ENCODE data around the gene SMARCD2. TPM values are rescaled to one million over a fixed set of nuclear protein-coding genes. Genes with fewer than 3 reads are reported as not detected.
A peak's percentile ranks its signal among the peaks of the same experiment; 100 is the strongest.

The SMARCD2 gene
- total RNA-seq, 1 donor from 2014 or later = 34.6 TPM

GRCh38 chr17:63837480-63837879 is 5.0 kb downstream of the SMARCD2 start:
- TF ChIP-seq, protein P1, sequence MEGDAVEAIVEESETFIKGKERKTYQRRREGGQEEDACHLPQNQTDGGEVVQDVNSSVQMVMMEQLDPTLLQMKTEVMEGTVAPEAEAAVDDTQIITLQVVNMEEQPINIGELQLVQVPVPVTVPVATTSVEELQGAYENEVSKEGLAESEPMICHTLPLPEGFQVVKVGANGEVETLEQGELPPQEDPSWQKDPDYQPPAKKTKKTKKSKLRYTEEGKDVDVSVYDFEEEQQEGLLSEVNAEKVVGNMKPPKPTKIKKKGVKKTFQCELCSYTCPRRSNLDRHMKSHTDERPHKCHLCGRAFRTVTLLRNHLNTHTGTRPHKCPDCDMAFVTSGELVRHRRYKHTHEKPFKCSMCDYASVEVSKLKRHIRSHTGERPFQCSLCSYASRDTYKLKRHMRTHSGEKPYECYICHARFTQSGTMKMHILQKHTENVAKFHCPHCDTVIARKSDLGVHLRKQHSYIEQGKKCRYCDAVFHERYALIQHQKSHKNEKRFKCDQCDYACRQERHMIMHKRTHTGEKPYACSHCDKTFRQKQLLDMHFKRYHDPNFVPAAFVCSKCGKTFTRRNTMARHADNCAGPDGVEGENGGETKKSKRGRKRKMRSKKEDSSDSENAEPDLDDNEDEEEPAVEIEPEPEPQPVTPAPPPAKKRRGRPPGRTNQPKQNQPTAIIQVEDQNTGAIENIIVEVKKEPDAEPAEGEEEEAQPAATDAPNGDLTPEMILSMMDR (IDR thresholded peaks at IDR 0.05) = no peak
- Mint-ChIP-seq H3K36me3 (ENCODE audit: low read depth) (peaks cover 7% of the 10 kb centered on the region), H3K27ac (ENCODE audit: unreplicated experiment) (no peak overlapping the region), H3K4me1 (ENCODE audit: low read depth) (peaks cover 25% of the 10 kb centered on the region), H3K9me3 (ENCODE audit: low read depth) (no peaks in the 10 kb centered on the region), H3K27me3 (ENCODE audit: low read depth) (no peaks in the 10 kb centered on the region), H3K4me3 (ENCODE audit: unreplicated experiment) (no peak overlapping the region)
- no peak for DNase-seq (ENCODE audit: low spot score)

GRCh38 chr17:63836811-63837210 is 5.7 kb downstream of the SMARCD2 start:
- TF ChIP-seq, protein P1 (IDR thresholded peaks at IDR 0.05) = no peak
- Mint-ChIP-seq H3K9me3 (ENCODE audit: low read depth) (no peaks in the 10 kb centered on the region), H3K4me3 (ENCODE audit: unreplicated experiment) (no peak overlapping the region), H3K27ac (ENCODE audit: unreplicated experiment) (no peak overlapping the region), H3K27me3 (ENCODE audit: low read depth) (no peaks in the 10 kb centered on the region), H3K36me3 (ENCODE audit: low read depth) (peaks cover 13% of the 10 kb centered on the region), H3K4me1 (ENCODE audit: low read depth) (peaks cover 25% of the 10 kb centered on the region)
- DNase-seq (ENCODE audit: low spot score) = no peak

GRCh38 chr17:63835167-63835720 is 7.2 kb downstream of the SMARCD2 start:
- peaks cover 10% of the 10 kb centered on the region for H3K4me1 Mint-ChIP-seq (ENCODE audit: low read depth)
- TF ChIP-seq, protein P1 (IDR thresholded peaks at IDR 0.05) = peak; percentile 28
- H3K4me3 Mint-ChIP-seq (ENCODE audit: unreplicated experiment) = no peak overlapping the region
- H3K27me3 Mint-ChIP-seq (ENCODE audit: low read depth) = no peaks in the 10 kb centered on the region
- H3K36me3 Mint-ChIP-seq (ENCODE audit: low read depth) = peaks cover 22% of the 10 kb centered on the region
- no peaks in the 10 kb centered on the region for H3K9me3 Mint-ChIP-seq (ENCODE audit: low read depth)
- DNase-seq (ENCODE audit: low spot score) = no peak
- peak overlapping the region; percentile 63 for H3K27ac Mint-ChIP-seq (ENCODE audit: unreplicated experiment)

GRCh38 chr17:63834431-63835166 is 7.9 kb downstream of the SMARCD2 start:
- no peak for DNase-seq (ENCODE audit: low spot score)
- Mint-ChIP-seq H3K4me1 (ENCODE audit: low read depth) (peaks cover 11% of the 10 kb centered on the region), H3K9me3 (ENCODE audit: low read depth) (no peaks in the 10 kb centered on the region), H3K36me3 (ENCODE audit: low read depth) (peaks cover 27% of the 10 kb centered on the region), H3K27ac (ENCODE audit: unreplicated experiment) (peak overlapping the region; percentile 63), H3K4me3 (ENCODE audit: unreplicated experiment) (no peak overlapping the region), H3K27me3 (ENCODE audit: low read depth) (no peaks in the 10 kb centered on the region)
- TF ChIP-seq, protein P1 (IDR thresholded peaks at IDR 0.05) = peak; percentile 83

DNA sequence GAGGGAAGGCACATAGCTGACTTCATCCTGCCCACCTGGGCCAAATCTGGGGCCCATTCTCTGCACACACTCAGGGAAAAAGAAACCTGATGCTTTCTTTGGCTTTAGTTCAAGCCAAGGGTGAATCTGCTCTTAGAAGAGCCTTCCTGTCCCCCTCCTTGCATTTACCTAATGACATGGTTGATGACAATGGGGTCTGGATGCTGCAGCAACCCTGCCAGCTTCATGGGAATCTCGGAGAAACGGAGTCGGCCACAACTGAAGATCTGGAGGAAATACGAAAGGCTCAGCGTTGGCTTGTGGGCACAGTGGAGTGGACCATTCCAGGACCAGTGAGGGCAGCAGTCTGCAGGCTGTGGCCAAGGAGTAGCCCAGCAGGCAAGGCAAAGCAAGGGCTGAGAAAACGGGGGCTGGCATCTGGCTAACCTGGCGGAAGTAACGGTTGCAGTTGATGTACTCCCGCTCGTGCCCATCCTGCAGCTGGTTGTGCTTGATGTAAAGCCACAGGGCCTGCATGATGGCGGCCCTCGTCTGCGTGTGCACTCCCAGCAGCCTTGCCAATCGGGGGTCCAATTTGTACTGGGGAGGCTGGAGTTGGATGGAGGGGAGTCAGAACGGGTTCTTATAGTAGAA is 8.6 kb downstream of the SMARCD2 start:
- Mint-ChIP-seq H3K27ac (ENCODE audit: unreplicated experiment) (no peak overlapping the region), H3K4me3 (ENCODE audit: unreplicated experiment) (no peak overlapping the region), H3K27me3 (ENCODE audit: low read depth) (no peaks in the 10 kb centered on the region), H3K4me1 (ENCODE audit: low read depth) (peaks cover 15% of the 10 kb centered on the region), H3K36me3 (ENCODE audit: low read depth) (peaks cover 29% of the 10 kb centered on the region), H3K9me3 (ENCODE audit: low read depth) (no peaks in the 10 kb centered on the region)
- DNase-seq (ENCODE audit: low spot score) = no peak
- TF ChIP-seq, protein P1 (IDR thresholded peaks at IDR 0.05) = no peak

All from chondrocyte (in vitro differentiated cells).